Measurements from ENCODE around the gene MAZ.

The MAZ gene

DNA sequence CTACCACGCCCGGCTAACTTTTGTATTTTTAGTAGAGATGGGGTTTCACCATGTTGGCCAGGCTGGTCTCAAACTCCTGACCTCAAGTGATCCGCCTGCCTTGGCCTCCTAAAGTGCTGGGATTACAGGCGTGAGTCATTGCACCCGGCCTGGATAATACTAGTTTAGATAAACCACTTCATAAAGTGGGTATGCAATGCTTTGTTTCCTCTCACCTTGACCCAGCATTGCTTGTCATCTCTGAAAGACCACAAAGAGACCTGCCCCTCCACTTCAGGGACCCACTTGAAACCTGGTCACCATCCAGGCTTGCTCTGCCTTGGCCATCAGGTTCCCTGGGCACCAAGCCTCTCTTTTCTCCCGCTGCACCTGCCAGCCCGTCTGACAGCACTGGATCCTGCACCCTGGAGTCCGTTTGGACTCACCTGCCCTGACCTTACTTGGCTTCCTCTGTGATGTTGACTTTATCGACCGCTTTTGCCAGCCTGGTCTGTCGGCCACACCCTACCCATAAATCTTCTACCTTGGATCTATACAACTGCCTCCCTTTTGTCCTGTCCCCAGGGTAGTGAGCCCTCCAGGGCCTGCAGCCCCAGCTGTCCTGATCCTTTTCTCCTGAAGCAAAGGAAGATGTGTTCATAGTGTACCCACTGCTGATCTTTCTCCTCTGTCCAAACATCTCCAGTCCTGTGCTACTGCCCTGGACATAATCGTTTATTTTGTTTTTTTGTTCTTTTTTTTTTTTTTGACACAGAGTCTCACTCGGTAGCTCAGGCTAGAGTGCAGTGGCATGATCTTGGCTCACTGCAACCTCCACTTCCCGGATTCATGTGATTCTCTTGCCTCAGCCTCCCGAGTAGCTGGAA, 40.9 kb upstream of the MAZ start:
- Histone ChIP-seq H3K9me2 (replicated peaks; ENCODE audit: low read depth, low read length) (no peaks in the 10 kb centered on the region), H3F3A (ENCODE audit: low read depth) (no peaks in the 10 kb centered on the region), H3K4me3 (ENCODE audit: low read length, poor library complexity, severe bottlenecking) (no peak overlapping the region), H3K27me3 (ENCODE audit: insufficient read depth, low read length, poor library complexity, severe bottlenecking) (no peaks in the 10 kb centered on the region), H3K4me2 (ENCODE audit: low read depth, low read length, poor library complexity, severe bottlenecking) (no peak overlapping the region), H3K36me3 (ENCODE audit: insufficient read depth, low read length) (no peaks in the 10 kb centered on the region), H2AFZ (ENCODE audit: low read length) (no peak overlapping the region), H3K79me2 (ENCODE audit: insufficient read depth, low read length) (no peaks in the 10 kb centered on the region), H3K4me1 (ENCODE audit: insufficient read depth, low read length, poor library complexity, severe bottlenecking) (no peaks in the 10 kb centered on the region), H3K9me3 (ENCODE audit: insufficient read depth, low read depth, low read length) (no peaks in the 10 kb centered on the region), H4K20me1 (ENCODE audit: insufficient read depth, low read length, poor library complexity, severe bottlenecking) (no peaks in the 10 kb centered on the region), H3K9ac (ENCODE audit: low read depth, low read length, poor library complexity, severe bottlenecking) (no peak overlapping the region)
- TF ChIP-seq, protein P1, sequence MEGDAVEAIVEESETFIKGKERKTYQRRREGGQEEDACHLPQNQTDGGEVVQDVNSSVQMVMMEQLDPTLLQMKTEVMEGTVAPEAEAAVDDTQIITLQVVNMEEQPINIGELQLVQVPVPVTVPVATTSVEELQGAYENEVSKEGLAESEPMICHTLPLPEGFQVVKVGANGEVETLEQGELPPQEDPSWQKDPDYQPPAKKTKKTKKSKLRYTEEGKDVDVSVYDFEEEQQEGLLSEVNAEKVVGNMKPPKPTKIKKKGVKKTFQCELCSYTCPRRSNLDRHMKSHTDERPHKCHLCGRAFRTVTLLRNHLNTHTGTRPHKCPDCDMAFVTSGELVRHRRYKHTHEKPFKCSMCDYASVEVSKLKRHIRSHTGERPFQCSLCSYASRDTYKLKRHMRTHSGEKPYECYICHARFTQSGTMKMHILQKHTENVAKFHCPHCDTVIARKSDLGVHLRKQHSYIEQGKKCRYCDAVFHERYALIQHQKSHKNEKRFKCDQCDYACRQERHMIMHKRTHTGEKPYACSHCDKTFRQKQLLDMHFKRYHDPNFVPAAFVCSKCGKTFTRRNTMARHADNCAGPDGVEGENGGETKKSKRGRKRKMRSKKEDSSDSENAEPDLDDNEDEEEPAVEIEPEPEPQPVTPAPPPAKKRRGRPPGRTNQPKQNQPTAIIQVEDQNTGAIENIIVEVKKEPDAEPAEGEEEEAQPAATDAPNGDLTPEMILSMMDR (conservative IDR thresholded peaks at IDR 0.05; ENCODE audit: low read length) = no peak
- TF ChIP-seq EZH2phosphoT487 (IDR thresholded peaks at IDR 0.05; ENCODE audit: borderline replicate concordance) = no peak

DNA sequence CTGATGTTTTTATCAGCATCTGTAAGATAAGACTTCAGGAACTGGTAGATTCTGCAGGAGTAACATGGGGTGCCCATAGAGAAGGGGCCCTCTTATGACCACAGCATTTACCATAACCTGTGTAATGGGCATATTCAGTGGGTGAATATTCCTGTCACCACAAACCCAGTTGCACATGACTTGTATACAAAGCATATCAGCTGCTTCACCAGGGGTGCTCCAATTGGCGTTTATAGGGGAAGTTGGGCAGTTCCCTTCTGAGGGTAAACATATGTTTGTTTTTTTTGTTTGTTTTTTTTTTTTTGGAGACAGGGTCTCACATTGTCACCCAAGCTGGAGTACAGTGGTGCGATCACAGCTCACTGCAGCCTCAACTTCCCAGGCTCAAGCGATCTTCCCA, 39.8 kb upstream of the MAZ start:
- Histone ChIP-seq H3F3A (ENCODE audit: low read depth) (no peaks in the 10 kb centered on the region), H3K9ac (ENCODE audit: low read depth, low read length, poor library complexity, severe bottlenecking) (no peak overlapping the region), H4K20me1 (ENCODE audit: insufficient read depth, low read length, poor library complexity, severe bottlenecking) (no peaks in the 10 kb centered on the region), H3K4me3 (ENCODE audit: low read length, poor library complexity, severe bottlenecking) (no peak overlapping the region), H3K9me3 (ENCODE audit: insufficient read depth, low read depth, low read length) (no peaks in the 10 kb centered on the region), H3K36me3 (ENCODE audit: insufficient read depth, low read length) (no peaks in the 10 kb centered on the region), H3K9me2 (replicated peaks; ENCODE audit: low read depth, low read length) (no peaks in the 10 kb centered on the region), H3K4me2 (ENCODE audit: low read depth, low read length, poor library complexity, severe bottlenecking) (no peak overlapping the region), H3K4me1 (ENCODE audit: insufficient read depth, low read length, poor library complexity, severe bottlenecking) (no peaks in the 10 kb centered on the region), H3K79me2 (ENCODE audit: insufficient read depth, low read length) (no peaks in the 10 kb centered on the region), H3K27me3 (ENCODE audit: insufficient read depth, low read length, poor library complexity, severe bottlenecking) (no peaks in the 10 kb centered on the region), H2AFZ (ENCODE audit: low read length) (no peak overlapping the region)
- TF ChIP-seq, protein P1 (conservative IDR thresholded peaks at IDR 0.05; ENCODE audit: low read length) = no peak
- no peak for TF ChIP-seq EZH2phosphoT487 (IDR thresholded peaks at IDR 0.05; ENCODE audit: borderline replicate concordance)

DNA sequence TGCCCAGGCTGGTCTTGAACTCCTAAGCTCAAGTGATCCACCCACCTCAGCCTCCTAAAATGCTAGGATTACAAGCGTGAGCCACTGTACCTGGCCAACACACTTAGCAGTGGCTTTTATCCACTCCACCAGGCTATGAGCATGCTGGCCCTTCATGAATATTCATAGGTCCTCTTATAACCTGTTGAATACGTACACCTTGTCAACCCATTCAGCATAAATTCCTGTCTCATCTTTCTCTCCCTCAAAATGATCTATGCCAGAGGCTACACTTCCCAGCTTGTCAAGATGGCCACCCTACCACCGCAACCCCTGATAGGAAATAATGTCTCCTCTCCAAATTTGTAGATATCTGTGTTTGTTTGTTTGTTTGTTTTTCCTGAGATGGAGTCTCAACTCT, 39.3 kb upstream of the MAZ start:
- TF ChIP-seq EZH2phosphoT487 (IDR thresholded peaks at IDR 0.05; ENCODE audit: borderline replicate concordance) = no peak
- TF ChIP-seq, protein P1 (conservative IDR thresholded peaks at IDR 0.05; ENCODE audit: low read length) = no peak
- no peaks in the 10 kb centered on the region for H3K9me3 ChIP-seq (ENCODE audit: insufficient read depth, low read depth, low read length)
- H3F3A ChIP-seq (ENCODE audit: low read depth) = no peaks in the 10 kb centered on the region
- no peak overlapping the region for H3K4me2 ChIP-seq (ENCODE audit: low read depth, low read length, poor library complexity, severe bottlenecking)
- no peak overlapping the region for H3K9ac ChIP-seq (ENCODE audit: low read depth, low read length, poor library complexity, severe bottlenecking)
- no peaks in the 10 kb centered on the region for H3K36me3 ChIP-seq (ENCODE audit: insufficient read depth, low read length)
- H3K79me2 ChIP-seq (ENCODE audit: insufficient read depth, low read length) = no peaks in the 10 kb centered on the region
- no peaks in the 10 kb centered on the region for H3K27me3 ChIP-seq (ENCODE audit: insufficient read depth, low read length, poor library complexity, severe bottlenecking)
- no peaks in the 10 kb centered on the region for H3K9me2 ChIP-seq (replicated peaks; ENCODE audit: low read depth, low read length)
- no peaks in the 10 kb centered on the region for H3K4me1 ChIP-seq (ENCODE audit: insufficient read depth, low read length, poor library complexity, severe bottlenecking)
- no peak overlapping the region for H2AFZ ChIP-seq (ENCODE audit: low read length)
- H3K4me3 ChIP-seq (ENCODE audit: low read length, poor library complexity, severe bottlenecking) = no peak overlapping the region
- no peaks in the 10 kb centered on the region for H4K20me1 ChIP-seq (ENCODE audit: insufficient read depth, low read length, poor library complexity, severe bottlenecking)

Measured in Loucy (cell line).